ENCODE measurements around the gene TSPAN19.

Gene TSPAN19

DNA sequence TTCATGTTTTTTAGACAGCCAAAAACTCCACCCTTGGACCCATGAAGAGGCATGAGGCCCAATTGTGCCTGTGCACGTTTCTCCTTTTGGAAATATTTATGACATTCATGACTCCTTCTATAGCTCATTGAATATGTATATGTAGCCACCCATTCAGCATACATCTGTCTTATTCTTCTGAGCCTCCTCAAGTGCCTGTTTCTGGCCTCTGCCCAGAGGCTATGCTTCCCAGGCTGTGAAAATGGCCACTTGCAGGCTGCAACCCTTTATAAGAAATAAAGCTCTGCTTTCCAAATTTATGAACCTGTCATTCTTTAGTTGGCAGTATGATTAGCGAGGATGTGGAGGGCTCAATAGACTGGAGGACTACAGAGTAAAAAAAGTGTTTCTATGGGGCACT lies 35.3 kb downstream of the TSPAN19 start:
- no peak for DNase-seq (ENCODE audit: low spot score)

DNA sequence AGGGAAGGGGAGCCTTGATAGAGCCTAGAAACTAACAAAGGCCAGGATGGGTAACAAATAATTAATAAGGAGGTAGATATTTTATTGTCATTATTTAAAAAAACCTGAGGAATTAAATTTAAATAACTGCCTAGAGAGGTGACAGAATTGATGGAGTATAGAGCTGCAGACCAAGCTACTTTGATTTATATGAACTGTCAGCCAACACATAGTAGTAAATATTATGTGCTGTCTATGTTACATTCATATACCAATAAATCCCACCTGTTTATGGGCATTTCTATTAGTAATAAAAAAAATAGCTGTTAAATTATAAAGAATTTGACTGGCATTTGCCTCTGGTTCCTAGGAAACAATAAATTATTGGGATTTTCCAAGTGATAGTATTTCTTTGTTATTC lies 37.7 kb downstream of the TSPAN19 start:
- no peak for DNase-seq (ENCODE audit: low spot score)

- no peak for DNase-seq (ENCODE audit: low spot score)
These were observed 39.3 kb downstream of the TSPAN19 start for GRCh38 chr12:84996759-84997158.

- no peak for DNase-seq (ENCODE audit: low spot score)
These were observed 40.4 kb downstream of the TSPAN19 start for GRCh38 chr12:84995641-84996040.

GRCh38 chr12:84994426-84994825 lies 41.7 kb downstream of the TSPAN19 start:
- DNase-seq (ENCODE audit: low spot score) = no peak

DNA sequence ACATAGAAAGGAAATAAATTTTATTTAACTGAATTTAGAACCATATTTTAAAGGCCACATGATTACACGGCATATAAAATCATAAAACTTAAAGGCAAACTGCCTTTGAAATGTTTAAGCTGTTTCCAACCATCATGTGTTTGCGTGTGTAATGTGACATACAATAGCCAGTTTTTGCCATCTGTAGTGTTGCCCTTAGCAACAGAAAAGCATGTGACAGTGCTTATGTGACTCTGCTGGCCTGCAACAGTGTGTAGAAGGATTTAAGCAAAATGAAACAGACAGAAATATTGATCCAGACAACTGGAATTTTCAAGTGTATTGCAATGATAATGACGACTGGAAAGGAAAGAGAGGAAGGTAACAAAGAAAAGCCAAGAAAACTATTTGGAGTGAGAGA lies 49.5 kb downstream of the TSPAN19 start:
- DNase-seq (ENCODE audit: low spot score) = peak; percentile 56

GRCh38 chr12:84986117-84986516 lies 50.0 kb downstream of the TSPAN19 start:
- DNase-seq (ENCODE audit: low spot score) = no peak

GRCh38 chr12:84983289-84983688 lies 52.8 kb downstream of the TSPAN19 start:
- no peak for DNase-seq (ENCODE audit: low spot score)

- DNase-seq (ENCODE audit: low spot score) = no peak
These were observed 53.2 kb downstream of the TSPAN19 start for GRCh38 chr12:84982888-84983287.

- no peak for DNase-seq (ENCODE audit: low spot score)
These were observed 57.2 kb downstream of the TSPAN19 start for GRCh38 chr12:84978921-84979320.

- no peak for DNase-seq (ENCODE audit: low spot score)
These were observed 59.9 kb downstream of the TSPAN19 start for GRCh38 chr12:84976133-84976532.

DNA sequence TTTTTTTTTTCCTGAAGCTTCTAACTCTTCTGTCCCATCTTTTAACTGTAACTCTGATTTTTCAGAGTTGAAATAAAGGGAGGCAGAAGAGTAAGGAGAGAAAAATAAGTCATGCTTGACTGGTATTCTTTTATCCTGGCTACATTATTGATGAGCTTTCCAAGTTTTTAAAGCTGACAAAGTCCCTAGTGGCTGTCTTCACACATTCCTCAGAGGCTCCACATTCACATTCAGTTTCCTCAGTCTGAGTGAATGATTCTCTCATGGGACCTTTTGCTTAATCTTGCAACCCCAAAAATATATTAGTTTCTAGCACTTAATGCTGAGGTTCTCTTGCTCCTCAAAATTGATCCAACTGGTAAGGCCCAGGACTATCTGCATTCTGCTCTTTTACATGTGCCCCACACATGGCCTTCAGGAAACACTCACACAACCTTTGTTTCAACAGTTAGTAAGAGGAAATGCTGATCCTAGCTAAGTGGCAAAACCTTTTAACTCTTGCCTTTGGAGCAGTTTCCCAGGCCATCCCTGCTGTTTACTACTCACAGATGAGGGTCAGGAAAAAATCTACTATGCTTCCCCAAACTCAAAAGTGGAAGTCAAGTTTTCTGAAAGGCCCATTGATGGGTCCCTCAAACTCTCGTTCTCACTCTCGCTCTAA lies 61.8 kb downstream of the TSPAN19 start:
- no peak for DNase-seq (ENCODE audit: low spot score)

GRCh38 chr12:84973026-84973425 lies 63.1 kb downstream of the TSPAN19 start:
- DNase-seq (ENCODE audit: low spot score) = no peak

- DNase-seq (ENCODE audit: low spot score) = no peak
These were observed 66.9 kb downstream of the TSPAN19 start for GRCh38 chr12:84969226-84969625.

Measured in Ammon's horn (tissue), 1 donor.